Gastrocnemius medialis (tissue), 4 donors: ENCODE measurements around the gene CYTH4.

ENCODE experiments used
- CTCF ChIP-seq, 5 experiments: fragments of 450-650 bp in 3 of 5; fragments of 200-600 bp in 2 of 5; sonication (generic) in 2 of 5; IDR thresholded peaks in 4 of 5; conservative IDR thresholded peaks in 1 of 5; 1 replicate in 4 of 5; 2 replicates in 1 of 5; pipeline ENCODE4 v1.5.1; 2016 to 2019; ENCODE audit warnings: antibody characterized with exemption in 5 of 5, mild to moderate bottlenecking in 3 of 5, moderate library complexity in 3 of 5
- POLR2A ChIP-seq, 2 donors: fragments of 450-650 bp; IDR thresholded peaks; one replicate each; pipeline ENCODE4 v1.6.1; 2017; ENCODE audit warnings: antibody characterized with exemption in 2 of 2, mild to moderate bottlenecking in 2 of 2, moderate library complexity in 2 of 2

GRCh38 chr22:37331034-37331428, 48.7 kb downstream of the CYTH4 start:
- no peak for TF ChIP-seq CTCF (IDR thresholded peaks at IDR 0.05 in 4 of 5, conservative IDR thresholded peaks at IDR 0.05 in 1 of 5)
- no peak for TF ChIP-seq POLR2A (IDR thresholded peaks at IDR 0.05)
